ENCODE data around the gene ZNF227.
"Not testable (repeated sequence)": the region's sequence is repeated elsewhere in the genome, so short reads cannot be mapped to it uniquely, and the experiment has no call there.

ZNF227 gene

DNA sequence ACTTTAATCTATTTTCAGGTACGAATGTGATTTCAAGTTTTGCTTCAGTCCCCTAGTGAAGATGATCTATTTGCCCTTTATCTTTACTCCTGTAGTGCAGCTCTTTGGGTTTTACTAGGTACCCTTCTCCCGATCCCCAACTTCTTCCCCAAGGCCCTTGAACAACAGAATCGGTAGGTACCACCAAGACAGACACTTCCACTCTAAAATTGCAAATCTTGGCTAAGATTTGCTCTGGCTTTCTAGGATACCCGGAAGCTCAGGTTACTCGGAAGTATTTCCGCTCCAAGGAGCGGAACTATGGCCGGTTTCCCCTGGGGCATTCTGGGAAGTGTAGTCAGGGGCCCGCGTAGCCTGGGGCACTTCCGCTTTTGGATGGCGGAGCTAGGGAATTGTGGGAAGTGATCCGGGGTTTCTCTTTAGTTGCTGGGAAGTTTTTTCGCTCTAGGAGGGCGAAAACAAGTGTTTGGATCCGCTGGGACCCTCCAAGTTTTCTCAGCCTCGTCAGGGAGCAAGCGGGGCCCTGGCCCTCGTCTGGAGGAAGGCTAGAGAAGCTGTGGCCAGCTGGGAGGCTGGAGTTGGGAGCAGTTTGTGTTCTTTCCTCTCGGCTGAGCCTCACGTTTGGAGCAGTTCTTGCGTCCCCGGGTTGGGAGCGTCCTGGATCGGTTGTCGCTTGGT lies 5.1 kb upstream of the ZNF227 start:
- H3K9ac ChIP-seq (ENCODE audit: low read depth, low read length), result peak overlapping the region; percentile 93
- no peaks in the 10 kb centered on the region for H3K9me3 ChIP-seq (ENCODE audit: control insufficient read depth, insufficient read depth, low read length)
- H3K36me3 ChIP-seq (ENCODE audit: insufficient read depth, low read length), result no peaks in the 10 kb centered on the region
- H3K4me1 ChIP-seq (ENCODE audit: insufficient read depth, low read length), result no peaks in the 10 kb centered on the region

DNA sequence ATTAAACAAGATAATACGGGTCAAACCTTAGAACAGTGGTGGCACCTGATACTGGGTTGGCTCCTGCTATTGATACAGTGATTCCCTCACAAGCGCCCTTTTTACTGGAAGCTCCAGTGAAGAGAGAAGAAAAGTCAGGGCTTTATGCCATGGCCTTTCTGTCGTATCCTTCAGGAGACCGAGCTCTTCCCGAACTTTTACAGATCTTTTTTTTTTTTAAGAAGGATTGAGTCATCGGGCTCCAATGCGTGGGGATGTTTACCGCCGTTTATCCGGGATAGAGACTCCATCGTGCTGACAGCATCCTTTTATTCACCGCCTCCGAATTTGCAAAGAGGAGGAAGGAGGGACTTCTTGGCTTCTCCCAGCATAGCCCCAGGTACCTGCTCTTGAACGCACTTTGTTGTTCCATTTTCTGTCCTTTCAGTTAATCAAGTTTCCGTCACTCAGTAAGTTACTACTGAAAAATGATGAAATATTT lies 574 bp downstream of the ZNF227 start:
- H3K36me3 ChIP-seq (ENCODE audit: insufficient read depth, low read length), result peaks cover 8% of the 10 kb centered on the region; the same call in 1 of the 2 replicates
- H3K9me3 ChIP-seq (ENCODE audit: control insufficient read depth, insufficient read depth, low read length), result no peaks in the 10 kb centered on the region

GRCh38 chr19:44219926-44220325 lies 7.6 kb downstream of the ZNF227 start:
- H3K9me3 ChIP-seq (ENCODE audit: control insufficient read depth, insufficient read depth, low read length); H3K9ac ChIP-seq (ENCODE audit: low read depth, low read length); H3K36me3 ChIP-seq (ENCODE audit: insufficient read depth, low read length); H3K4me1 ChIP-seq (ENCODE audit: insufficient read depth, low read length): not testable (repeated sequence)

More for the DNA sequence above, 574 bp downstream of the ZNF227 start:
- H3K9ac ChIP-seq (ENCODE audit: low read depth, low read length), result peak overlapping the region; percentile 82
- H3K4me1 ChIP-seq (ENCODE audit: insufficient read depth, low read length), result no peaks in the 10 kb centered on the region

DNA sequence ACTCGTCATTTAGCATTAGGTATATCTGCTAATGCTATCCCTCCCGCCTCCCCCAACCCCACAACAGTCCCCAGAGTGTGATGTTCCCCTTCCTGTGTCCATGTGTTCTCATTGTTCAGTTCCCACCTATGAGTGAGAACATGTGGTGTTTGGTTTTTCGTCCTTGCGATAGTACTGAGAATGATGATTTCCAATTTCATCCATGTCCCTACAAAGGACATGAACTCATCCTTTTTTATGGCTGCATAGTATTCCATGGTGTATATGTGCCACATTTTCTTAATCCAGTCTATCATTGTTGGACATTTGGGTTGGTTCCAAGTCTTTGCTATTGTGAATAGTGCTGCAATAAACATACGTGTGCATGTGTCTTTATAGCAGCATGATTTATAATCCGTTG lies 8.4 kb downstream of the ZNF227 start:
- not testable (repeated sequence) for H3K9ac ChIP-seq (ENCODE audit: low read depth, low read length); H3K36me3 ChIP-seq (ENCODE audit: insufficient read depth, low read length); H3K4me1 ChIP-seq (ENCODE audit: insufficient read depth, low read length); H3K9me3 ChIP-seq (ENCODE audit: control insufficient read depth, insufficient read depth, low read length)

DNA sequence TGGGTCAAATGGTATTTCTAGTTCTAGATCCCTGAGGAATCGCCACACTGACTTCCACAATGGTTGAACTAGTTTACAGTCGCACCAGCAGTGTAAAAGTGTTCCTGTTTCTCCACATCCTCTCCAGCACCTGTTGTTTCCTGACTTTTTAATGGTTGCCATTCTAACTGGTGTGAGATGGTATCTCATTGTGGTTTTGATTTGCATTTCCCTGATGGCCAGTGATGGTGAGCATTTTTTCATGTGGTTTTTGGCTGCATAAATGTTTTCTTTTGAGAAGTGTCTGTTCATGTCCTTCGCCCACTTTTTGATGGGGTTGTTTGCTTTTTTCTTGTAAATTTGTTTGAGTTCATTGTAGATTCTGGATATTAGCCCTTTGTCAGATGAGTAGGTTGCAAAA lies 9.0 kb downstream of the ZNF227 start:
- not testable (repeated sequence) for H3K9ac ChIP-seq (ENCODE audit: low read depth, low read length); H3K36me3 ChIP-seq (ENCODE audit: insufficient read depth, low read length); H3K4me1 ChIP-seq (ENCODE audit: insufficient read depth, low read length); H3K9me3 ChIP-seq (ENCODE audit: control insufficient read depth, insufficient read depth, low read length)

- Histone ChIP-seq H3K9ac (ENCODE audit: low read depth, low read length) (no peak overlapping the region), H3K9me3 (ENCODE audit: control insufficient read depth, insufficient read depth, low read length) (peaks cover 4% of the 10 kb centered on the region; the same call in 1 of the 2 replicates), H3K4me1 (ENCODE audit: insufficient read depth, low read length) (no peaks in the 10 kb centered on the region), H3K36me3 (ENCODE audit: insufficient read depth, low read length) (peaks cover 12% of the 10 kb centered on the region)
These were observed 16.0 kb downstream of the ZNF227 start for GRCh38 chr19:44228318-44228717.

GRCh38 chr19:44232867-44233266 lies 20.5 kb downstream of the ZNF227 start:
- peaks cover 3% of the 10 kb centered on the region; the same call in 1 of the 2 replicates for H3K9me3 ChIP-seq (ENCODE audit: control insufficient read depth, insufficient read depth, low read length)
- peaks cover 24% of the 10 kb centered on the region for H3K36me3 ChIP-seq (ENCODE audit: insufficient read depth, low read length)
- no peak overlapping the region for H3K9ac ChIP-seq (ENCODE audit: low read depth, low read length)
- H3K4me1 ChIP-seq (ENCODE audit: insufficient read depth, low read length), result no peaks in the 10 kb centered on the region

DNA sequence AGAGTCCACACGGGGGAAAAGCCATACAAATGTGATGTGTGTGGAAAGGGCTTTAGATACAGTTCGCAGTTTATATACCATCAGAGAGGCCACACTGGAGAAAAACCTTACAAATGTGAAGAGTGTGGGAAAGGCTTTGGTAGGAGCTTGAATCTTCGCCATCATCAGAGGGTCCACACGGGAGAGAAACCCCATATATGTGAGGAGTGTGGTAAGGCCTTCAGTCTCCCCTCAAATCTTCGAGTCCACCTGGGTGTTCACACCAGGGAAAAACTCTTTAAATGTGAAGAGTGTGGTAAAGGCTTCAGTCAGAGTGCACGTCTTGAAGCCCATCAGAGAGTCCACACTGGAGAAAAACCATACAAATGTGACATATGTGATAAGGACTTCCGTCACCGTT lies 24.1 kb downstream of the ZNF227 start:
- Histone ChIP-seq H3K4me1 (ENCODE audit: insufficient read depth, low read length) (no peaks in the 10 kb centered on the region), H3K9me3 (ENCODE audit: control insufficient read depth, insufficient read depth, low read length) (peaks cover 3% of the 10 kb centered on the region; the same call in 1 of the 2 replicates), H3K36me3 (ENCODE audit: insufficient read depth, low read length) (peaks cover 12% of the 10 kb centered on the region), H3K9ac (ENCODE audit: low read depth, low read length) (no peak overlapping the region)

DNA sequence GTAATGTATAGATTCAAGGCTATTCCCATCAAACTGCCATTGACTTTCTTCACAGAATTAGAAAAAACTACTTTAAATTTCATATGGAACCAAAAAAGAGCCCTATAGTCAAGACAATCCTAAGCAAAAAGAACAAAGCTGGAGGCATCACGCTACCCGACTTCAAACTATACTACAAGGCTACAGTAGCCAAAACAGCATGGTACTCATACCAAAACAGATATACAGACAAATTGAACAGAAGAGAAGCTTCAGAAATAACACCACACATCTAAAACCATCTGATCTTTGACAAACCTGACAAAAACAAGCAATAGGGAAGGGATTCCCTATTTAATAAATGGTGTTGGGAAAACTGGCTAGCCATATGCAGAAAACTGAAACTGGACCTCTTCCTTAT lies 40.0 kb downstream of the ZNF227 start:
- H3K36me3 ChIP-seq (ENCODE audit: insufficient read depth, low read length); H3K4me1 ChIP-seq (ENCODE audit: insufficient read depth, low read length); H3K9ac ChIP-seq (ENCODE audit: low read depth, low read length): not testable (repeated sequence)
- peaks cover 14% of the 10 kb centered on the region for H3K9me3 ChIP-seq (ENCODE audit: control insufficient read depth, insufficient read depth, low read length)

- H3K36me3 ChIP-seq (ENCODE audit: insufficient read depth, low read length); H3K9ac ChIP-seq (ENCODE audit: low read depth, low read length); H3K4me1 ChIP-seq (ENCODE audit: insufficient read depth, low read length): not testable (repeated sequence)
- H3K9me3 ChIP-seq (ENCODE audit: control insufficient read depth, insufficient read depth, low read length), result peaks cover 10% of the 10 kb centered on the region
These were observed 41.1 kb downstream of the ZNF227 start for GRCh38 chr19:44253392-44253791.

- Histone ChIP-seq H3K9ac (ENCODE audit: low read depth, low read length) (no peak overlapping the region), H3K9me3 (ENCODE audit: control insufficient read depth, insufficient read depth, low read length) (peaks cover 7% of the 10 kb centered on the region), H3K36me3 (ENCODE audit: insufficient read depth, low read length) (no peaks in the 10 kb centered on the region), H3K4me1 (ENCODE audit: insufficient read depth, low read length) (no peaks in the 10 kb centered on the region)
These were observed 42.2 kb downstream of the ZNF227 start for GRCh38 chr19:44254496-44254895.

DNA sequence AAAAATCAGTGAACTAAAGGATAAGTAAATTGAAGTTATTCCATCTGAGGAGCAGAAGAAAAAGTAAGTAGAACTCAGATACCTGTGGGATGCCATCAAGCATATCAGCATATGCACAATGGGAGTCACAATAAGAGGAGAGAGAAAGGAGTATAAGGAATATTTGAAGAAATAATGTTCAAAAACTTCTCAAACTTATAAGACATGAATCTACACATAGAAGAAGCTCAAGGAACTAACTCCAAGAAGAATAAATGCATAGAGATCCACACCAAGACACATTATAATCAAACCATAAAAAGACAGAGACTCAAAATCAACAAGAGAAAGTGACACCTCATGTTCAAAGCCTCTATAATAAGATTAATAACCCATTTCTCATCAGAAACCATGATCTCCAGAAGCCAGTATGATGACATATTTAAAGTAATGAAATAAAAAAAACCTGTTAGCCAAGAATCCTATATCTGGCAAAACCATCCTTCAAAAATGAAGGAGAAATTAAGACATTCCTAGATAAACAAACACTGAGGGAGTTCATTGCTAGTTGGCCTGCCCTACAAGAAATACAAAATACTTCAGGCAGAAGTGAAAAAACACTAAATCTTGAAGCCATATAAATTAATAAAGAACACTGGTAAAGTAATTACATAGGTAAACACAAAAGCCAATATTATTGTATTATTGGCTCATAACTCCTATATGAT lies 43.5 kb downstream of the ZNF227 start:
- Histone ChIP-seq H3K4me1 (ENCODE audit: insufficient read depth, low read length) (no peaks in the 10 kb centered on the region), H3K9ac (ENCODE audit: low read depth, low read length) (no peak overlapping the region), H3K9me3 (ENCODE audit: control insufficient read depth, insufficient read depth, low read length) (peaks cover 4% of the 10 kb centered on the region), H3K36me3 (ENCODE audit: insufficient read depth, low read length) (no peaks in the 10 kb centered on the region)

- Histone ChIP-seq H3K9ac (ENCODE audit: low read depth, low read length) (no peak overlapping the region), H3K36me3 (ENCODE audit: insufficient read depth, low read length) (no peaks in the 10 kb centered on the region), H3K9me3 (ENCODE audit: control insufficient read depth, insufficient read depth, low read length) (peaks cover 4% of the 10 kb centered on the region), H3K4me1 (ENCODE audit: insufficient read depth, low read length) (no peaks in the 10 kb centered on the region)
These were observed 45.8 kb downstream of the ZNF227 start for GRCh38 chr19:44258136-44258535.

GRCh38 chr19:44258835-44259413 lies 46.6 kb downstream of the ZNF227 start:
- Histone ChIP-seq H3K36me3 (ENCODE audit: insufficient read depth, low read length) (no peaks in the 10 kb centered on the region), H3K4me1 (ENCODE audit: insufficient read depth, low read length) (no peaks in the 10 kb centered on the region), H3K9me3 (ENCODE audit: control insufficient read depth, insufficient read depth, low read length) (peaks cover 4% of the 10 kb centered on the region), H3K9ac (ENCODE audit: low read depth, low read length) (no peak overlapping the region)

DNA sequence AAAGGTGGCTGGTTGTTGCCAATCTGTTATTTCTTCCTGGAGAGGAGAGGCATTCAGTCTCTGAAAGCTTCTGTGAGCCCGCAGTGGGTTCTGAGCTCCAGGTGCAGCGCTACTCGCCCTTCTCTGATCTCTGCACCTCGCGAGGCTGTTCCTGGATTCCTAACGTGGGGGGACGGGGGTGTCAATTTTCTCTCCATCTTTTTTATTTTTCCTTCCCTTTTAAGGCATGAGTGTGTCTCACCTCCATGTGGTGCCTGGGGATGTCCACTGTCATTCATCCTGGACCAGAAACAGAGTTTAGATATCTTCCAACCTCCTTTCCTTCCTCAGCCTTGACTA lies 48.0 kb downstream of the ZNF227 start:
- H3K9ac ChIP-seq (ENCODE audit: low read depth, low read length), result peak overlapping the region; percentile 55; the same call in 1 of the 2 replicates

More for the DNA sequence above, 48.0 kb downstream of the ZNF227 start:
- Histone ChIP-seq H3K4me1 (ENCODE audit: insufficient read depth, low read length) (no peaks in the 10 kb centered on the region), H3K9me3 (ENCODE audit: control insufficient read depth, insufficient read depth, low read length) (peaks cover 4% of the 10 kb centered on the region; the same call in 1 of the 2 replicates), H3K36me3 (ENCODE audit: insufficient read depth, low read length) (no peaks in the 10 kb centered on the region)

Data from ES-I3 (cell line).